Activated T-helper 17 cell treated with anti-CD3 and anti-CD28 coated beads, Interleukin-2, amount 50 U/mL, for 72 hours (primary cell): ENCODE measurements around the gene PHF12. TPM values are rescaled to one million over a fixed set of nuclear protein-coding genes. Genes with fewer than 3 reads are reported as not detected.

Source experiments
- ATAC-seq: fragments of 150-1000 bp; cut with Tn5 transposase; replicated peaks from 2 replicates; pipeline ENCODE4 v1.10.0; 2021; ENCODE audit warnings: mild to moderate bottlenecking, moderate library complexity
- H3K27ac Mint-ChIP-seq: one replicate; pipeline ENCODE4 v1.8.0; 2022; ENCODE audit warnings: mixed read lengths
- H3K27me3 Mint-ChIP-seq: one replicate; pipeline ENCODE4 v1.8.0; 2022; ENCODE audit warnings: mixed read lengths
- H3K36me3 Mint-ChIP-seq: one replicate; pipeline ENCODE4 v1.8.0; 2022; ENCODE audit warnings: low read depth, mild to moderate bottlenecking, mixed read lengths
- H3K4me1 Mint-ChIP-seq: one replicate; pipeline ENCODE4 v1.8.0; 2022; ENCODE audit warnings: mixed read lengths
- H3K4me3 Mint-ChIP-seq: one replicate; pipeline ENCODE4 v1.8.0; 2022; ENCODE audit warnings: mild to moderate bottlenecking, mixed read lengths
- H3K9me3 Mint-ChIP-seq: one replicate; pipeline ENCODE4 v1.8.0; 2022; ENCODE audit warnings: mixed read lengths
- total RNA-seq, 2 donors: library from RNA; stranded (reverse); gene quantifications; one replicate each; pipeline ENCODE4 v1.2.3, GENCODE V29; 2022

PHF12 gene
- total RNA-seq, 2 donors from 2014 or later, result 56.9 to 60.2 TPM

DNA sequence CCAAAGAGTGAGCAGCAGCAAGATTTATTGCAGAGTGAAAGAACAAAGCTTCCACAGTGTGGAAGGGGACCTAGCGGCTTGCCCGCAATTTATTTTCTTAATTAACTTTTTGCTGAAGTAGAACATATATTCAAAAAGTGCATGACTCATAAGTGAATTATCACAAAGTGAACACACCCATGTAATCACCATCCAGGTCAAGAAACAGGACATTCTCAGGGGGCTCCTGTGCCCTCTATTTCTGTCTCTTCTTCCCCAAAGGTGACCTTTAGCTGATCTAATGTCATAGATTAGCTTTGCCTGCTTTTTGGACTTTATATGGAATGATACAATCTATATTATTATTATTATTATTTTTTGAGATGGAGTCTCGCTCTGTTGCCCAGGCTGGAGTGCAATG lies 76.6 kb downstream of the PHF12 start:
- Mint-ChIP-seq H3K9me3 (no peaks in the 10 kb centered on the region), H3K36me3 (peaks cover 19% of the 10 kb centered on the region), H3K27me3 (no peaks in the 10 kb centered on the region), H3K27ac (no peak overlapping the region), H3K4me3 (no peak overlapping the region), H3K4me1 (peaks cover 32% of the 10 kb centered on the region)
- no peak for ATAC-seq

DNA sequence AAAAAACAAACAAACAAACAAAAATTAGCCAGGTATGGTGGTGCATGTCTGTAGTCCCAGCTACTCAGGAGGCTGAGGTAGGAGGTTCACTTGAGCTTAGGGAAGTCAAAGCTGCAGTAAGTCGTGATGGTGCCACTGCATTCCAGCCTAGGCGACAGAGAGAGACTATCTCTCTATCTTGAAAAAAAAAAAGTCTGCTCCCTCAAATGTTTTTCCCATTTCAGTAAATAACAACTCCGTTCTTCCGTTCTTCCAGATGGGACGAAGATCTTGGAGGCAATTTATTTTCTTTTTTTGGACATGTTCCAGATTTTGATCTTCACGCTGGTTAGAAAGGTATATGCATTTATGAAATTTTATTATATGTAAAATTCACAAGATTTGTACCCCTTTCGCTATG lies 77.5 kb downstream of the PHF12 start:
- Mint-ChIP-seq H3K4me1 (peaks cover 32% of the 10 kb centered on the region), H3K27me3 (no peaks in the 10 kb centered on the region), H3K27ac (no peak overlapping the region), H3K4me3 (no peak overlapping the region), H3K9me3 (no peaks in the 10 kb centered on the region), H3K36me3 (peaks cover 10% of the 10 kb centered on the region)
- ATAC-seq, result no peak

DNA sequence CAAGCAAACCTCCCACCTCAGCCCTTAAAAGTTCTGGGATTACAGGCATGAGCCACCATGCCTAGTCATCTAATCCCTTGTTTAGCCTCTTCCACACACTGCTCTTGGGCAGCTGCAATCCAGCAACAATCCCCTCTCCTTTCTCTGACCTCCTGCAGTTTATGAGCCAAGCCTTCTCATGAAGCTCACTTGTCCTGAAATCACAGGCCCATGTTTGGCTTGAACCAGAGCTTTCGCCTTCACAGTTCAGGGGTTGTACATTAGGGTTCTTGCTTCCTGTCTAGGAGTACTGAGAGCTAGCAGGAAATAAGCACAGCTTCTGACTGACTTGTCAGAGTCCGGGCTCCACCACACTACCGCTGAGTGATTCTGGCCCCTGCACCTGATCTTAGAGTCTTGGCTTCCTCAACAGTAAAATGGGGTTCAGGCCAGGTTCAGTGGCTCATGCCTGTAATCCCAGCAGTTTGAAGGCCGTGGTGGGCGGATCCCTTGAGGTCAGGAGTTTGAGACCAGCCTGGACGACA lies 80.2 kb downstream of the PHF12 start:
- Mint-ChIP-seq H3K27ac (peak overlapping the region; percentile 86), H3K4me3 (peak overlapping the region; percentile 26), H3K27me3 (no peaks in the 10 kb centered on the region), H3K36me3 (no peaks in the 10 kb centered on the region), H3K9me3 (no peaks in the 10 kb centered on the region), H3K4me1 (peaks cover 17% of the 10 kb centered on the region)
- peak; percentile 85 for ATAC-seq

DNA sequence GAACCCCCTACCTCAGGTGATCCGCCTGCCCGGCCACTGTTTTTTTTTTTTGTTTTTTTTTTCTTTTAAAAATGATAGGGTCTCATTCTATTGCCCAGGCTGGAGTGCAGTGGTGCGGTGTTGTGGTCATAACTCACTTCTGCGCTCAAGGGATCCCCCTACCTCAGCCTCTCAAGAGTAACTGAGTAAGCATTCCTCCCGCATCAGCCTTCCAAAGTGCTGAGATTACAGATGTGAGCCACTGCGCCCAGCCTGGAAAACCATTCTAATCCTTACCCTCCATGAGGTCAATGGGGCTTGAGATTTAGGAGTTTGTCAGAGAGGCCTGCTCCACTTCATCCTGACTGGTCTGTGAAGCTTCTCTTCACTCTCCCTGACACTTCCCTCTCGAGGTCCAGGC lies 84.0 kb downstream of the PHF12 start:
- ATAC-seq, result no peak
- no peaks in the 10 kb centered on the region for H3K27me3 Mint-ChIP-seq
- no peak overlapping the region for H3K27ac Mint-ChIP-seq
- peaks cover 5% of the 10 kb centered on the region for H3K4me1 Mint-ChIP-seq
- no peak overlapping the region for H3K4me3 Mint-ChIP-seq
- H3K9me3 Mint-ChIP-seq, result no peaks in the 10 kb centered on the region
- peaks cover under 1% of the 10 kb centered on the region for H3K36me3 Mint-ChIP-seq

DNA sequence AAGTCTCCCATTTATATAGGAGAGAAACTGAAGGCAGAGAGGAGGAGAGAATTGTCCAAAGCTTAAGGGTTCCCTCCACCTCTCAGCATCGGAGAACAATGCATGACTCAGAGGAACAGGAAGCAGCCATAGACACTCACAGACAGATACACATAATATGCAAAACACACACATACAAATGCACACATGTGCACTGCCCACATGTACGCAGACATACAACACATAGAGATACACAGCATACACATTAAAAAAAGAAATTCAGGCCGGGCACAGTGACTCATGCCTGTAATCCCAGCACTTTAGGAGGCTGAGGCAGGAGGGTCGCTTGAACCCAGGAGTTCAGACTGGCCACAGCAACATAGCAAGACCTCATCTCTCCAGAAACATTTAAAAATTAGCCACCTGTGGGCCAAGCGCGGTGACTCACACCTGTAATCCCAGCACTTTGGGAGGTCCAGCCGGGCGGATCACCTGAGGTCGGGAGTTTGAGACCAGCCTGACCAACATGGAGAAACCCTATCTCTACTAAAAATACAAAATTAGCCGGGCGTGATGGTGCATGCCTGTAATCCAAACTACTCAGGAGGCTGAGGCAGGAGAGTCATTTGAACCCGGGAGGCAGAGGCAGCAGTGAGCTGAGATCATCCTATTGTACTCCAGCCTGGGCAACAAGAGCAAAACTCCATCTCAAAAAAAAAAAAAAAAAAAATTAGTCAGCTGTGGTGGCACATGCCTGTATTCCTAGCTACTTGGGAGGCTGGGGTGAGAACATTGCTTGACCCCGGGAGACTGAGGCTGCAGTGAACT lies 85.2 kb downstream of the PHF12 start:
- H3K9me3 Mint-ChIP-seq, result no peaks in the 10 kb centered on the region
- H3K27me3 Mint-ChIP-seq, result no peaks in the 10 kb centered on the region
- ATAC-seq, result peak; percentile 38
- no peak overlapping the region for H3K27ac Mint-ChIP-seq
- no peak overlapping the region for H3K4me3 Mint-ChIP-seq
- H3K4me1 Mint-ChIP-seq, result peaks cover 4% of the 10 kb centered on the region
- H3K36me3 Mint-ChIP-seq, result peaks cover 12% of the 10 kb centered on the region

DNA sequence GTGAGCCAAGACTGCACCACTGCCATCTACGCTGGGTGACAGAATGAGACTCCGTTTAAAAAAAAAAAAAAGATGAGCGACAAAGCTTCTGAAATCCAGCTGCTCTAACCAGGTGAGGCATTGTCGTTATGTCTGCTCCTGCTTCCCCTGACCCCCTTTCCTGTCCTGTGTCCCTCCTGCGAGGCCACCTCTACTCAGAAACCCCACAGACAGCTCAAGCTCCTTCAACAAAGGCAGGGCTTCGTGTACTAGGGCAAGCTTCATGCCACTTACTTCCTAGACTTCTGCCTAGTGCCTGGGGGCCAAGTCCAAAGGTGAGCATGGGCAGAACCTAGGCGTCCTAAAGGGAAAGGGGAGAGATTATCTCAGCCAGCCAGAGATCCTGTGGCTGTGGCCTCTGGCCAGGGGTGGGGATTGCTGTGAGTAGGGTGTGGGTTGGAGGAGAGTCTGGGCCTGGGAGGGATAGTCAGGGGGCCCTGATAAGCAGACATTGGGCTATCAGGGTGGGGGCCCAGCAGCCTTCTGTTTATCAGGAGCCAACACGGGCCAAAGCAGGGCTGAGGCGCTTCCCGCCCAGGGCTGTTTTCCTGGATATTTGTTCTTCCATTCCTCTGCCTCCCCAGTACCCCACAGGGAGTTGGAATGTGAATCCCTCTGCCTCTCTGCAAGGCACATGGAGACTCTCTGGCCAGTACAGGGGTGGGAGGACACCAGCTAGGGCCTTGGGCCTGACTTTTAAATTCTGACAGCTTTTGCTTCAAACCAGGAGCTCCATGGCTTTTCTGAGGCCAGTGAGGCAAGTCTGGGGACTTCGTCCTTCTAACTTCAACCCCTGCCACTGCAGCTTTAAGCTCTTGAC lies 86.1 kb downstream of the PHF12 start:
- ATAC-seq, result no peak
- Mint-ChIP-seq H3K4me1 (no peaks in the 10 kb centered on the region), H3K27ac (no peak overlapping the region), H3K9me3 (no peaks in the 10 kb centered on the region), H3K36me3 (peaks cover 21% of the 10 kb centered on the region), H3K4me3 (no peak overlapping the region), H3K27me3 (no peaks in the 10 kb centered on the region)

DNA sequence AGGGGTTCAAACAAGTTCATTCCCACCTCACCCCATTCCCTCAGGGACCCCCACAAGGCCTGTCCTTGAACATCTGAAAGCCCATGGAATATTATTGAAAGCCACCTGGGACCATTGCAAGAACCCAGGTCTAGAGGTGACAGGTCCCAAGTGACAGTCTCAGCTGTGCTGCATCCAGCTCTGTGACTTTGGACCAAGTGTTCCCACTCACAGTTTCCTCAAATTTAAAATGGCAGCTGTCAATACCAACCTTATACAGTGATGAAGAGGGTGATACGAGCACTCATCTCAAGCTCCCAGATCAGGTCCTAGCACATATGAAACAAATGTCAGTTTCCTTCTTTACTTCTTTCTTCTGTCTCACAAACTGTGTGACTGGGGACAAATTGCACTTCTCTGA lies 87.4 kb downstream of the PHF12 start:
- Mint-ChIP-seq H3K9me3 (no peaks in the 10 kb centered on the region), H3K4me3 (no peak overlapping the region), H3K27me3 (no peaks in the 10 kb centered on the region), H3K4me1 (no peaks in the 10 kb centered on the region), H3K27ac (no peak overlapping the region), H3K36me3 (peaks cover 34% of the 10 kb centered on the region)
- no peak for ATAC-seq

DNA sequence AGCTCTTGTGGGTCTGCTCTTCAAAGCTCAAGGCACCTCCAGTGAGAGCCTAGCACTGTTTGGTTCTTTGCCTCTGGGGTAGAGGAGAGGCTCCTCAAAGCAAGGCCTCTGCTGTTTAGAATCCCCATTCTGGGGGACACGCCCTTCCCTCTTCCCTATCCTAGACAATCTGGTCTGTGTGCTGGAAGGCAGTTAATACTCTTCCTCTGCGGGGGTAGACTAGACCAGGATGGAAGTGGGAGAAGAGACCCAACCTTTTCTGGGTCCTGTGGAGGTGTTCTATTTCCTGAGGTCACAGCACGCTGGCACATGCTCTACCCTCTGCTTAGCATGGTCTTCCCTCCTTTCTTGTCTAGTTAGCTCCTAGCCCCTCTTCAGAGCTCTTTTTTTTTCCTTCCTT lies 88.8 kb downstream of the PHF12 start:
- Mint-ChIP-seq H3K36me3 (peaks cover 48% of the 10 kb centered on the region), H3K27me3 (no peaks in the 10 kb centered on the region), H3K4me1 (peaks cover 7% of the 10 kb centered on the region), H3K27ac (peak overlapping the region; percentile 47), H3K4me3 (no peak overlapping the region), H3K9me3 (no peaks in the 10 kb centered on the region)
- ATAC-seq, result no peak

DNA sequence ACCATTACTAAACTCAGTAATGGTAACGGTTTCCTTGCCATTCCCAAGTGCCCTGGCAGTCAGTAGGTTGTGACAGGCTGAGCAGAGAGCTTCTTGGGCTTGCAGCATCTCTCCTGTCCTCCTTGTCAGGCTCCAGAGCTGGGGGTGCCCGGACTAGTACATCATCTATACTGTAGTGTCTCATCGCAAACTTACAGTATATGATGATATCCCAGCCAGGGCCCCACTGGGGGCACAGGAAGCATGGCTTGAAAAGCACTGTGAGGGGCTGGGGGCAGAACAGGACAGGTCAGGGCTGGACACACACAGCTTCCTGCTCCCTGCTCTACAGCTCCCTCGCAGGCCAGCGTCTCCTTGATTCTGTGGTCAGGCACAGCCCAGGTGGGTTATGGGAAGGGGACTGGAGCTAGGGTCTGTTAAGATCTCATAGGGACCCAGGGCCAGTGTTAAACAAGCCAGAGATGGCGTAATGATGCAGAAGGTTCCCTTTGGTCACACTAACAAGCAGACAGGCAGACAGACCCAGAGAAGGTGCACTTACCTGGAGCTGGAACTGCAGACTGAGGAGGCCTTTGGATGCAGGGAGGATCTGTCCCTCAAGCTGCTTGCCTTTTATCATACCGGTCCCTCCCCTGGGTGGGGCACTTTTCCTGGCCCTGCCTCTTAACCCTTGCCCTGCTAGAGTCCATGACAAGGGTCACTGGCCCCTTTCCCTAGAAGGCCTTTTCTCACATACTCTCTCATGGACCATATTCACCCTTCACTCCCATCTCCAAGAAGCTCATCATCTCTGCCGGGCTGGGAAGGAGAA lies 89.7 kb downstream of the PHF12 start:
- Mint-ChIP-seq H3K27me3 (no peaks in the 10 kb centered on the region), H3K27ac (peak overlapping the region; percentile 47), H3K36me3 (peaks cover 57% of the 10 kb centered on the region), H3K4me1 (peaks cover 7% of the 10 kb centered on the region), H3K4me3 (no peak overlapping the region), H3K9me3 (no peaks in the 10 kb centered on the region)
- ATAC-seq, result no peak

DNA sequence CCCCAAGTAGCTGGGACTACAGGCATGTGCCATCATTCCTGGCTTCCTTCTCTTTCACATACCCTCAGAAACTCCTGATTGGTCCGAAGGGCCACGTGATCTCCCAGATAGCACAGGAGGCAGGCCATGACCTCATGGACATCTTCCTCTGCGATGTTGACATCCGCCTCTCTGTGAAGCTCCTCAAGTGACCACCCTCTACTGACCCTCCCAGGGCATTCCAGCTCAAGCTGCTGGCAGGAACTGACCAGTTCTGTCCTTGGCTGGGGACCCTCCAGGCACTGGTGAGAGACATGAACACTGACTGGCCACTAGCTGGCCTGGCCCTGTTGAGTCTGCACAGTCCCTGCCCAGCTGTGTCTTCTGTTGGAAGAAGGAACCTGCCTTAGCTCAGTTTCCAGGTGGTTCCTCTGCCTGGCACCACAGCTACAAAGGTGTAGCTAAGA lies 90.9 kb downstream of the PHF12 start:
- H3K4me3 Mint-ChIP-seq, result no peak overlapping the region

DNA sequence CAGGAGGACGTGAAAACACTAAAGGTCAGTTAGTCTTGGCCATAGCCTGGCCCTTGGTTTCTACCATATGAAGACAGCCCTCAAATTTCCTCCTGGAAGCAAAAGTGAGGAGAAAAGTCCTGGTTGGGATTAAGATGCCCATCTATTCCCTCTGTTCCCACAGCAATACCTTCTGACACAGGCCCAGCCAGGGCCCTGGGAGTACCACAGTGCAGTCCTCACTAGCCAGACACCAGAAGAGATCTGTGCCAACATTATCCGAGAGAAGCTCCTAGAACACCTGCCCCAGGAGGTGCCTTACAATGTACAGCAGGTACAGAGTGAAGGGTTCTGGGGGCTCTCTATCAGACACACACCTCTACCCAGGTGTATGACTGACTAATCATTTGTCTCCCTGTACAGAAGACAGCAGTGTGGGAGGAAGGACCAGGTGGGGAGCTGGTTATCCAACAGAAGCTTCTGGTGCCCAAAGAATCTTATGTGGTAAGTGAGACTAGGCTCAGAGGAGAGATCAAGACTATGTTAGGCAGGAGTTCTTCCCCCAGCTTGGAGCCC lies 92.4 kb downstream of the PHF12 start:
- H3K27me3 Mint-ChIP-seq, result no peaks in the 10 kb centered on the region
- H3K36me3 Mint-ChIP-seq, result peaks cover 63% of the 10 kb centered on the region
- H3K4me1 Mint-ChIP-seq, result peaks cover 7% of the 10 kb centered on the region
- no peak for ATAC-seq
- H3K9me3 Mint-ChIP-seq, result no peaks in the 10 kb centered on the region
- peak overlapping the region; percentile 86 for H3K27ac Mint-ChIP-seq
- no peak overlapping the region for H3K4me3 Mint-ChIP-seq

More for the DNA sequence above, 90.9 kb downstream of the PHF12 start:
- Mint-ChIP-seq H3K27me3 (no peaks in the 10 kb centered on the region), H3K27ac (peak overlapping the region; percentile 48), H3K4me1 (peaks cover 7% of the 10 kb centered on the region), H3K9me3 (no peaks in the 10 kb centered on the region), H3K36me3 (peaks cover 63% of the 10 kb centered on the region)
- ATAC-seq, result no peak

DNA sequence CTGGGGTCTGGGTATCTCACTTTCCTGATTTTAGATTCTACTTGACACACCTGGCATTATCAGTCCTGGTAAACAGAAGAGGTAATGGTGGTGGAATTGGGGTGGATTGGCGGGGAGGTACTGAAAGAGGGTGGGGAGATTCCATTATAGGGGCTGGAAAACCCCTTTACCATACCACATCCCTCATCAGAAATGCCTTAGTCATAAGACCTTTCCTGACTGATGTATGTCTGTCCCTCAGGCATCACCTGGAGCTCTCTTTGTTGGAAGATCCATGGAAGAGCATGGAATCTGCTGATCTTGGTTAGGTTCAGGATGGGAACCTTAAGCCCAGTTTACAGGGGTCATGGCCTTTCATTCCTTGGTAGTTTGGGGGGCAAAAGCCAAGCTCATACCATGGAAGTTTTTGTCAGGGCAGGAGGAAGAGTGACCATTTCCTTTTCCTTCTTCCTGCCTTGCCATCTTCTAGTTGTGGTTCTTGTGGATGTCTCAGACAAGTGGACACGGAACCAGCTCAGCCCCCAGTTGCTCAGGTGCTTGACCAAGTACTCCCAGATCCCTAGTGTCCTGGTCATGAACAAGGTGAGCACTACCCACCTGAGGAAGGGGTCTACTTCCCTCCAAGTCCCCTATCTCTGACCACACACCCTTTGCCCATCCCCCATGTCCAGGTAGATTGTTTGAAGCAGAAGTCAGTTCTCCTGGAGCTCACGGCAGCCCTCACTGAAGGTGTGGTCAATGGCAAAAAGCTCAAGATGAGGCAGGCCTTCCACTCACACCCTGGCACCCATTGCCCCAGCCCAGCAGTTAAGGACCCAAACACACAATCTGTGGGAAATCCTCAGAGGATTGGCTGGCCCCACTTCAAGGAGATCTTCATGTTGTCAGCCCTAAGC lies 93.2 kb downstream of the PHF12 start:
- Mint-ChIP-seq H3K27ac (peak overlapping the region; percentile 86), H3K4me3 (peak overlapping the region; percentile 34), H3K27me3 (no peaks in the 10 kb centered on the region), H3K9me3 (no peaks in the 10 kb centered on the region), H3K4me1 (peaks cover 7% of the 10 kb centered on the region), H3K36me3 (peaks cover 63% of the 10 kb centered on the region)
- ATAC-seq, result peak; percentile 25

DNA sequence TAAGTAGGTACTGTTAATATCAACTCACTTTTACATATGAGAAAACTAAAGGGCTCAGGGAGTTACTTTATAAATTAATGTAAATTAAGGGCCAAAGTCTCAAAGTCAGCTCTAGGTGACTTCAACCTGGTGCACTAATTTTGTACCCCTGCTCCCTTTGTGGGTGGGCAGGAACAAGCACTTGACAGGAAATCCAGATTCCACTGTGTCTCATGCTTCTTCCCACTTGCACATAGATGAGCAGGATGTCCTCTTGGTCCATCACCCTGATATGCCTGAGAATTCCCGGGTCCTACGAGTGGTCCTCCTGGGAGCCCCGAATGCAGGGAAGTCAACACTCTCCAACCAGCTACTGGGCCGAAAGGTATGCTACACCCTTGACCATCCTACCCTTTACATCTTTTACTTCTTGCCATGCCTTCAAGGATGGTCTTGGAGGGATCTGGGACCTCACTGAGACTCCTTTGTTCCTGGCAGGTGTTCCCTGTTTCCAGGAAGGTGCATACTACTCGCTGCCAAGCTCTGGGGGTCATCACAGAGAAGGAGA lies 95.2 kb downstream of the PHF12 start:
- no peak for ATAC-seq
- Mint-ChIP-seq H3K4me1 (peaks cover 7% of the 10 kb centered on the region), H3K4me3 (peak overlapping the region; percentile 87), H3K36me3 (peaks cover 51% of the 10 kb centered on the region), H3K27ac (peak overlapping the region; percentile 90), H3K9me3 (no peaks in the 10 kb centered on the region), H3K27me3 (no peaks in the 10 kb centered on the region)
